SK-N-SH (cell line): ENCODE measurements around the gene ZNF22.

Experiments used
- CTCF ChIP-seq: fragments of 200-600 bp; sonication (generic); IDR thresholded peaks from 2 replicates; pipeline ENCODE4 v1.6.1; 2017; ENCODE audit warnings: antibody characterized with exemption, mild to moderate bottlenecking, moderate library complexity
- EZH2phosphoT487 ChIP-seq: fragments of 200-600 bp; sonication (generic); IDR thresholded peaks from 2 replicates; pipeline ENCODE4 v1.6.1; 2017; ENCODE audit warnings: low read depth, mixed run types, mild to moderate bottlenecking, antibody characterized with exemption, moderate library complexity, borderline replicate concordance

DNA sequence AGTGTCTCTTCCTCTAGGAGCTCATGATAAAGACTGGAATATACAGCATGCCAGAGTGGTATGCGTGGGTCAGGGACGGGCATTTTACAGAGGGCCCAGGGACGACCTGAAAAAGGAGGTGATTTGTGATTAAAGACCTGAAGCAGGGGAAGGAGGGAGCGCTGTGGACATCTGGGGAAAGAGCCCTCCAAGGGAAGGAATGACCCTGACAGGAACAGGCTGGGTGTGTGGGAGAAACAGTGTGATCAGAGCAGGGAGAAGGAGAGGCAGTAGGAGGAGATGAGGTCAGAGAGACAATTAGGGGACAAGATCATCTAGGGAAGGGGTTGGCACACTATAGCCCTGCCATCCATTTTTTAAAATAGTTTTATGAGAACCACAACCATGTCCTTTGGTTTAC lies 44.5 kb upstream of the ZNF22 start:
- TF ChIP-seq CTCF (no peak), EZH2phosphoT487 (no peak)
